HG02588 (cell line): Measurements from ENCODE around the gene RPL38.

ENCODE experiments used
- ATAC-seq: cut with Tn5 transposase; IDR thresholded peaks from one replicate; pipeline ENCODE4 v1.9.1; 2021; ENCODE audit warnings: mild to moderate bottlenecking, moderate library complexity; ENCODE audit not compliant: unreplicated experiment

RPL38 gene

GRCh38 chr17:74223901-74224300 is 20.4 kb downstream of the RPL38 start:
- ATAC-seq: no peak

DNA sequence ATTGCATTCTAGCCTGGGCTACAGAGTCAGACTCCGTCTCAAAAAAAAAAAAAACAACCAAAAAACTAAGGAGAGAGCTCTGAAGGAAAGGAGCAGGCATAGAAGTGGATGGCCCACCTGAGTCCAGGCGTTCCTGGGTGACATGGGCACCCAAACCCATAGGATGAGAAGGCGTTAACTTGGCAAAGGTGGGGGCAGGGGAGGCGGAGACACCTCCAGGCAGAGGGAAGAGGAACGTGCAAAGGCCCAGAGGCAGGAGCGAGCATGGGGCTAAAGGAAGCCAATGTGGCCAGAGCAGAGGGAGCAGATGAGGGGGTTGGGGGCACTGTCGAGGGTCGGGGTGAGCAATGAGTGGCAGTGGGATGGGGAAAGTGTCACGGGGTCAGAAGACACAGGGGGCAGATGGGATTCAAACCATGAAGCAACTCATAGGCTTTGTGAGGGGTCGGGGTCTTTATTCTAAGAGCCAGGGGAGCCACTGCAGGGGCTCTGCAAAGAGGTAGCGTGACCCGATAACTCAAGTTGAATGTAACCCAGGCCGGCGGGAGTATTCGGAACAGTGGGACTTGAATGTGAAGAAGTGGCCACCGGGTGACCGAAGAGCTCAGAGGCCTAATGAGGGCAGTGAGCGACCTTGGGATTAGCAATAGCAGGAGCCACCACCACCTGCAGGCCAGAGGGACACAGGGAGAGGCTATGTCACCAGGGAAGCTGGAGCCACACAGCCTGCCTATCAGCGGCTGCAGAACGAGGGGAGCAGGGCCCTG is 21.7 kb downstream of the RPL38 start:
- ATAC-seq: no peak

DNA sequence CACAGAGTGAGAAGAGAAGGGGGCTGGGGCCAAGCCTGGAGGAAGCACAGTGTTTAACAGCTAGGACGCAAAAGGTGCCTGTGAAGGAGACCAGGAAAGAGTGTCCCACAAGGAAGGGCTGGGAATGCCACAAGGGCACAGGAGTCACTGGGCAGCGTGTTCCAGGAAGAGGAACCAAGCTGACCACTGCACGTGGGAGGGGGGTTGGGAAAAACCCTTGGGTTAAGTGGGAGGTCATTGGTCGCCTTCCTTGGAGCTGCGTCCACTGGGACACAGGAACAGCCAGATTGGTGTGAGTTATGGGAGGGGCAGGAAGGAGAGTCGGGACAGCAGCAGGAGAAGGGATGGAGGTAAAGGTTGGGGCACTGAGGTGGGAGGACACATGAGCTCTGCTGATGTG is 22.8 kb downstream of the RPL38 start:
- no peak for ATAC-seq

- no peak for ATAC-seq
Observed at GRCh38 chr17:74227271-74228080, 24.0 kb downstream of the RPL38 start.

DNA sequence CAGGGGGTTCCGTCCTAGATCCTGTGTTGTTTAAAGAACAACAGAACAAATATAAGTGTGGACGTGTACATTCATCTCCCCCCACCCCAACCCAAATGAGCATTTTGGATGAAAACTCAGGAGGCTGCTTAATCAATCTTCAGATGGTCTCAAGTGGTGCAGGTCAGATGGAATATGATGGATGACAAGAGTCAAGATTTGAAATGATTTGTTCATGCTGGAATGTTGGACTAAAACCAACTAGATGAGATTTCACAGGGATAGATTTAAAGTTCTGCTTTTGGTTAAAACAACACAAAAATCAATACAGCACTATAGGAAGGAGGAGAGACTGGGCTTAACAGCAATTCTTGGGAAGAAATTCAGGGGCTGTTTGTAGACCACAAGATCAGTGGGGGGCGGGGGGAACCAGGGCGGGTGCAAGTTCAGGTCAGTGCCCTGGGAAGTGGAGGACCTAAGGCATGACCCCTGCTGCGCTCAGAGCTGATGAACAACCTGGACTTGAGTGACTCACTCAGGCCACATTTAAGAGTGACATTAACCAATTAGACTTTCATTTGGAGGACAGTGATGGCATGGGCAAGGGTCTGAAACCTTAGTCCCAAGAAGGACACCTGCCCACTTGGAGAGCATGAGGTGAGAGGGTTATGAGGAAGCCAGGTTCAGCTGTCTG is 25.0 kb downstream of the RPL38 start:
- no peak for ATAC-seq

DNA sequence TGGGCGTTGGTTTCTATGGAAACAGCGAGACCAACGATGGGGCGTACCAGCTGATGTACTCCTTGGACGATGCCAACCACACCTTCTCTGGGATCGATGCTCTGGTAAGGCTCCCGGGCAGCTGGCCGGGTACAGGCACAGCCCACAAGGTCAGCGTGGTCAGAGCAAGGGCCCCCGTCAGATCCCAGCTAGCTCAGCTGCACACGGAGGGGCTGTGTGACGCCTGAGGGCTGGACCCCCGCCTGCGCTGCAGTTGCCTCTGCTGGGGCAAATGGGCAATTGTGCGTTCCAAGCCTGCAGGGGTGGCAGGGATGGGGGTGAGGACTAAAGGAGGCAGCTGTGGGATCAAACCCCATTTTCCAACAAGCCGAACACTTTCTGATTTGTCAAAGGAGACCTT is 27.4 kb downstream of the RPL38 start:
- ATAC-seq: no peak

GRCh38 chr17:74231928-74232907 is 28.7 kb downstream of the RPL38 start:
- ATAC-seq: no peak

DNA sequence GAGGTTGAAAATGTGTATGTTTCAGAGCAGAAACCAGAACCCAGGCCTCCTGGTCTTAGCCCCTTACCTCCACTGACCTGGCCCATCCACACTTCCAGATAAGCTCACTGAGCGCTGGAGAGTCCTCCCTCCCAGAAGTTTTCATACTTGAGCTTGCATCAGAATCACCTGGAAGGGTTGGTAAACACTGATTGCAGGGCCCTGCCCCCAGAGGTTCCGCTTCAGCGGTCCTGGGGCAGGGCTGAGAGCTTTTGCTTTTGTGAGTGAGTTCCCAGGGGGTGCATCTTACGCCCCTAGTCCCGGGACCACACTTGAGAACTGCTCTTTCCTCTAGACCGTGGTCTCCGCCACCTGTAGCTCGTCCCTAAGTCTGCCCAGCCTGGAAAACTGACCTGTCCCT is 30.5 kb downstream of the RPL38 start:
- no peak for ATAC-seq

GRCh38 chr17:74234486-74234885 is 31.0 kb downstream of the RPL38 start:
- no peak for ATAC-seq

- no peak for ATAC-seq
Observed at GRCh38 chr17:74235040-74235581, 31.6 kb downstream of the RPL38 start.

DNA sequence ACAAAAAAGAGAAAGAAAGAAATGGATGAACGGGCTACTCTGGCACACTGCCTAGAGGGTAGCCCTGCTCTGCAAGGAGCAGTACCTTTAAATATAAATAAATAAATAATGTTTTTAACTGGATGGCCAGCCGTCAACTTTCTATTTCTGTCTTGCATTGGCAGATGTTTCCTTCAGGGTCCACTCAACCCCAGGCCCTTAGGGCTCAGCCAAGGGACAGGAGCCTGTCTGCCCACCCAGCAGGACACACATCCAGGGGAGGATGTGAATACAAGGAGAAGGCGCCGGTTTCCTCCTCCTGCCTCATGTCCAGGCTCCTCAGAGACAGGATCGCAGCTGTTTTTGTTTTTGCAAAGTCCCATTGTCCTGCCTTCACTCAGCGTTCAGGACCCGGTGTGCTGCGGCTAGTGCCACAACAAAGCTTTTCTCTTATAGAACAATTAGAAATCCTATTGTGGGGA is 32.5 kb downstream of the RPL38 start:
- no peak for ATAC-seq

DNA sequence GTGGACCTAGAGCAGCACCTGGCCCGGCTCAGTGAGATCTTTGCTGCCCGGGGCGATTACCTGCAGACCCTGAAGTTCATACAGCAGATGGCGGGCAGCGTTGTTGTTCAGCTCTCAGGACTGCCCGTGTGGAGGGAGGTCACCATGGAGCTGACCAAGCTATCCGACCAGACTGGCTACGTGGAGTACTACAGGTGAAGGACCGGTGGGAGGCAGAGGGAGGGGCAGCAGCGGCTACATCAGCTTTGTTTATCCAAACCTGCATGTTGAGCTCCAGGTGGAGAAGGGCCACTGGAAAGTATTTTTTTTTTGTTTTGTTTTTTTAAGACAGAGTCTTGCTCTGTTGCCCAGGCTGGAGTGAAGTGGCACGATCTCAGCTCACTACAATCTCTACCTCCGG is 33.8 kb downstream of the RPL38 start:
- no peak for ATAC-seq

DNA sequence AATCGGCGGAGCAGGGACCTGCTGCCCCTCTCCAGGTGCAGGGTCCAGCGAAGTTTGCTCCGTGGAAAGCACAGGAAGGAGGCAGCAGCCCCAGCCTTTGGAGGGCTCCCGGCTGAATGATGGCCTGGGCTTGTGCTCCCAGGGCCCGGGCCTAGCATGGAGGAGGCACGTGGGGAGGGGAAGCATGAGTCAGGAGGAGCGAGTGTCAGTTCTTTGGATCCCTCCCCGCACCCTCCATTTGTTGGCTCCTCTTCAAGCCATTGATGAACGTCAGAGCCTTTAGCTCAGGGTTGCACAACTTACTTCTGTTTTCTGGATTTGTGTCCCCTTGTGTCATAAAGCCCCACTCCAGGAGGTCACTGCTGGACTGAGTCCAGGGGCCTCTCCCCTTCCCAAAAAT is 35.7 kb downstream of the RPL38 start:
- no peak for ATAC-seq

- ATAC-seq: no peak
Observed at GRCh38 chr17:74240618-74241205, 37.2 kb downstream of the RPL38 start.

DNA sequence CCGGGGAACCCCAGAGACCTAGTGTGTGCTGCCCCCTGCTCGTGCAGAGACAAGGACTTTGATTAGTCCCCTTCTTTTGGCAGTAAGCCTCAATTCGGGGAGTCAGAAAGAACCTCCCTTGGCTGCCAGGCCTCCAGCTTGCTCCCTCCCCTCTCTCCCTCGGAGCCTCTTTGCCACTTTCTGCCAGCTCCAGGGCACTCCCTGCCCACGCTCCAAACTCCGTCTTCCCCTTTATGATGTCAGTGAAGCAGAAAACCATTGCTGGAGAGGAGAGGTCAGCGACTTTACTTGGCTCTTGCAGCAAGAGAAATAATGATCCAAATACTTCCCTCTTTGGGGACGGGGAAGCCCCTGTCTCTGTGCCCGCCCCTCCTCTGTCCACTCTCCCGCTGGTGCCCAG is 38.0 kb downstream of the RPL38 start:
- ATAC-seq: no peak

DNA sequence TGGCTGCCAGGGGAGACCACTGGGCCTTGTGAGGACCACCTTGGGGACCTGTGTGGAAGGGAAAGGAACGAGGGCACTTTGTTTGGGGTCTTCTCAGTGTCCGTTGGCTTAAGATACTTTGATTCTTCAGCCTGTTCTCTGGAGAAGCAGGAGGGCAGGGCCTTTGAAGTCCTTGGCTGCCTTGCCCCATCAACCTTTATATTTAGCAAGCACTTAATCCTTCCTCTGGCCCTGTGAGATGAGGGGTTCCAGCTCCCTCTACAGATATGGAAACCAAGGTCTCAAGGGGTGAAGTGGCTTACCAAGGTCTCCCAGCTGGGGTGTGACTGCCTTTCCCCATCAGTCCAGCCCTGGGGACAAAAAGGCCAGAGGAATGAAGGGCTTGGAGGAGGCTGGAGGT is 38.4 kb downstream of the RPL38 start:
- no peak for ATAC-seq

DNA sequence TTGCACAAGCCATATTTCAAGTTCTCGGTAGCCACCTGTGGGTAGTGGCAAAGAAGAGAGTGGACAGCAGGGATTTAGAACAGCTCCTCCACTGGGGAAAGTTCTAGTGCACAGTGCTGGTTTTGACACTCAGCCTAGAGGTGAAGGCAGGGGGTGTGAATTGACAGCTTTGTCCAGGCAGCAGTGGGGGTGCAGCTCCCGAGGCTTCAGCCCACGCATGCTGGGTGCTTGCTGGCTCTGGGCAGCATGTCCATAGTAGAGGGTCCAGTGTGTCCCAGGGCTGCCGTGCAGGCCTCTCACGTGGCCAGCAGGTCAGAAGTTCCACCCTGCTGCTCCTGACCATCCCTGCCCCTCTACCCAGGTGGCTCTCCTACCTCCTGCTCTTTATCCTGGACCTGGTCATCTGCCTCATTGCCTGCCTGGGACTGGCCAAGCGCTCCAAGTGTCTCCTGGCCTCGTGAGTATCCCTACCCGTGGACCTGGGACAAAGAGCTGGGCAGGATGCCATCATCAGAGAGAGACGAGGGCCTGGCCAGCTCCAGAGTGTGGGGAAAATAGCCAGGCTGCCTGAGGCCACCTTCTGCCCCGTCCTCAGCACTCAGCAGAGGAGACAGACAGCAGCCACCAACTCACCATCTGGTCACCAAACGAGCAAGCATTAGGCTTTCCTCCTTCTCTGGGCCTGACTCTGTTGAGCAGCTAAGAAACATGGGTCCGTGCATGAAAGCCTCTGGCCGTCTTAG is 39.7 kb downstream of the RPL38 start:
- ATAC-seq: no peak

DNA sequence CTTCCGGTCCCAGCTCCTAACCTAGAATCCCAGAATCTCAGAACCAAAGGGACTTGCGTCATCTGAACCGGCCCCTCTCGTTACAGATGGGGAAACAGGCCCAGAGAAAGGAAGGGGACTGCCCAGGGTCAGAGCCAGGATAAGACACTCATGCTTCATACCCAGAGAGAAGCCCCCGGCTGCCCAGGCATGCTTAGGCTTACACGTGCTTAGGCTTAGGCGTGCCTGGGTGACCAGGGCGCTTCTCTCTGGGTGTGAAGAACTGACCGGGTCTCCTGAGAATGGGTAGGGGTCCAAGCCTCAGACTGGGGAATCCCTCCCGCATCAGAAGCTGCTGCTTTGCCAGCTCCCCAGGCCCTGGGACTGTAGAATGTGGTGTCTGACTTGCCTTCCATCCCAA is 40.6 kb downstream of the RPL38 start:
- ATAC-seq: no peak

DNA sequence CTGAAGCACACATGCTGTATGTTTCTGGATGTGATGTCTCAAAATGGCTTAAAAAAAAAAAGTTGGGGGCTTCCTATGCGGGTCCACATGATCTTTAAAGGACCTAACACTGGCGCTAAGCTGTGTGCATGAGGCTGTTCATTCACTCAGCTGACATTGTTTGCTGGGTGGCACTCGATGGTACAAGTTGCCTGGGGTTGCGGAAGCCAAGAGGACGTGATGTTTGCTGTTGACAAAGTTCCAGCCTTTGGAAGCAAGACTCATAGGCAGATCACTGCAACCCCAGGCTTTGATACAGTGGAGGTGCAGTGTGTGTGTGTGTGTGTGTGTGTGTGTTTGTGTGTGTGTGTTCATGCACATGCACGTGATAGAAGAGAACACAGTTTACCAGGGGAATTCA is 41.1 kb downstream of the RPL38 start:
- no peak for ATAC-seq
